Measurements from ENCODE around the gene TNP2.
"Not testable (repeated sequence)": the region's sequence is repeated elsewhere in the genome, so short reads cannot be mapped to it uniquely, and the experiment has no call there.

TNP2 gene

DNA sequence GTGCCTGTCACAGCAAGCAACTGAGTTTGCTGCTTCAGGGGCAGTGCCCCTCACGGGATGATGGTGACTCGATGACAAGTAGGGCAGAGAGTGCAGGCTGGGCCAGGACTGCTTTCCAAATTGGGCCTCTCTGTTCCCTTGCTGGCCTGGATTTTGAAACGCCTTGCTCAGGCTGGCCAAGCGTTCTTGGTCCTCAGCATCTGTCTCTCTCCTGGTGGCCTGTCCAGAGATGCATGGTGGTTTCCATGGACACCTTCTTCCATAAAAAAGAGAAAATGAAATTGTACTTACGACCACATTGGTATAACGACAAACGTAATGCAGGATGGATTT is 31.4 kb upstream of the TNP2 start:
- no peak for DNase-seq (ENCODE audit: low spot score)

DNA sequence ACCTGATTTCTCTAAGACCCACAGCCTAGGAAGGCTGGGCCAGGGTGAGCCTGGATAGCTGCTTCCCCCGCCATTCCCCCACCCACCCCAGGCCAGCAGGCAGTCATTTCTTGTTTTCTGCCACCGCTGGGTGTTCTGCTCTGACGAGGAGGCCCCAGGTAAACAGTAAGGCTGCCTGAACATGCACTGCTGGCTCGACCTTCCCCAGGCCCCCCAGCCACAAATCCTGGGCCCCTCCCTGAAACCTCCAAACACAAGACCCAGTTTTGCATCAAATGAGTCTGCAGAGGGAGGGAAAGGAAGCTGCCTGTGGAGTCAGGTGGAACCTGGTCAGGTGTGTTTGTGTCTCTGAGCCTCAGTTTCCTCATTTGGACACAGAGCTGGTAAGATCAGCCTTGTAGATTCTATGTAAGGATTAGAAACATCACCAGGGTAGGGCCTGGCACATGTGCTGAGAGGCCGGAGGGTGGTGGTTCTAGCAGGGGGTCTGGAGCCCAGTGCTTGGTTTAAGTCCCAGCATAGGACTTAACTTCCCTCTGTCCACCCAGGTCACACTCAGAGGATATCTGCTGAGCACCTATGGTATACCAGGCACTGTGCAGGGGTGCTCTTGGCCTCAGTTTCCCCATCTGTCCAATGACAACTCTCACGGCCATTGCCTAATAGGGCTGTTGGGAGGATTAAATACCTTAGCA is 30.9 kb upstream of the TNP2 start:
- DNase-seq (ENCODE audit: low spot score) = no peak

DNA sequence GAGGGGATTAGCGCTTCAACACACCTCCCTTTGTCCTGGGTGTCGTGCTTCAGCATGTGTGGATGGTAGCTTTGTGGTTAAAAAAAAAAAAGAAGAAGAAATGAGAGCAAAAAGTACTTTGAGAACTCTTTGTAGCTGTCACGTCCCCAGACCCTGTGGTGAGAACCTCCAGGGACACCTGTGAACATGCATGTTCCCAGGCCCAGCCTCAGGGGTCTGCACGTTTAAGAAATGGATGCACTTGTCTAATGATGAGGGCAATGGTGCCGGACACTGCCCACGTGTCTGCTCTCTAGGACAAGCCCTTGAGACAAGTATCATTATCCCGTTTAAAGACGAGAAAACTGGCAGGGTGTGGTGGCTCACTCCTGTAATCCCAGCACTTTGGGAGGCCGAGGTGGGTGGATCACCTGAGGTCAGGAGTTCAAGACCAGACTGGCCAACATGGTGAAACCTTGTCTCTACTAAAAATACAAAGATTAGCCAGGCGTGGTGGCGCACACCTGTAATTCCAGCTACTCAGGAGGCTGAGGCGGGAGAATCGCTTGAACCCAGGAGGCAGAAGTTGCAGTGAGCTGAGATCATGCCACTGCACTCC is 29.9 kb upstream of the TNP2 start:
- DNase-seq (ENCODE audit: low spot score) = not testable (repeated sequence)

DNA sequence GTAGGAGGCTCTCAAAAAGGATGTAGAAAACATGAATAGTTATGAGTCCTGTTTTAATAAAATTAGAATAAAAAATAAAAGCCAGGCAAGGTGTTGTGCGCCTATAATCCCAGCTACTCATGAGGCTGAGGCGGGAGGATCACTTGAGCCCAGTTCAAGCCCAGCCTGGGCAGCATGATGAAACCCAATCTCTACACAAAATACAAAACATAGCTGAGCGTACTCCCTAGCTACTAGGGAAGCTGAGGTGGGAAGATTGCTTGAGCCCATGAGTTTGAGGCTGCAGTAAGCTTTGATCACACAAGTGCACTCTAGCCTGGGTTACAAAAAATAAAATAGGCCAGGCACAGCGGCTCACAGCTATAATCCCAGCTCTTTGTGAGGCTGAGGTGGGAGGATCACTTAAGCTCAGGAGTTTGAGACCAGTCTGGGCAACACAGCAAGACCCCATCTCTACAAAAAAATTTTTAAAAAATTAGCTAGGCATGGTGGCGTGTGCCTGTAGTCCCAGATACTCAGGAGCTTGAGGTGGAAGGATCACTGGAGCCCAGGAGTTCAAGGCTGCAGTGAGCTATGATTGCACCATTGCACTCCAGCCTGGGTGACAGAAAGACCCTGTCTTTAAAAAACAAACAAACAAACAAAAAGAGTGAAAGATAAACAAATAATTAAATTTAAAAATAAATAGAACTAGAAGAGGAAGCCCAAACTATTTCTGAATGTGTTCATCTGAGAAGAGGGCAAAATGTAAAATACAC is 29.2 kb upstream of the TNP2 start:
- no peak for DNase-seq (ENCODE audit: low spot score)

DNA sequence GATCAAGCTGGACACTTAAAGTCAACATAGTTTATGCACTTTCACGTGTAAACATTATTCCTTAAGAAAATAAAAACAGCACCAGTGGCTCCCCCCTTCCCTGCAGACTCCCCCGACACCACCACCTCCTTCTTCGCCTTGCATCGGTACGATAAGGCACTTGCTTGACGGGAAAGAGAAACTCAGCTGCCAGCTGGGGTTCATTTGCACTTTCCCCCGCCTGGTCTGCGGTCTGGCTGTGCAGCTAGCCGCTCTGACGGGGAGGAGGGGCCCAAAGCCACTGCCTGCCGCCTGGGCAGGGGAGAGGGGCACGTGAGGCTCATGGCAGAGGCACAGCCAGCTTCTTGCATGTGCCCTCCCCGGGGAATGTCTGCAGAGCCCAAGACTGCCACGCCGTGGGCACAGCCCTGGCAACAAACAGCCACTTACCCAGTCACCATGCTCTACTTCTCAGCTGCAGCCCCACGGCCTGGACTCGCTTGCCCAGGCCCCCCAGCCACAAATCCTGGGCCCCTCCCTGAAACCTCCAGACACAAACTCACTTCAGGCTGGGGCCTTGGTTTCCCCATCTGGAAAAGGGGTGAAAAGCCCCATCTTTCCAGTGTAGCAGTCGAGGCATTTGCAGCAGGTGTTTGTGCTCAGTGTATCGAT is 28.5 kb upstream of the TNP2 start:
- no peak for DNase-seq (ENCODE audit: low spot score)

DNA sequence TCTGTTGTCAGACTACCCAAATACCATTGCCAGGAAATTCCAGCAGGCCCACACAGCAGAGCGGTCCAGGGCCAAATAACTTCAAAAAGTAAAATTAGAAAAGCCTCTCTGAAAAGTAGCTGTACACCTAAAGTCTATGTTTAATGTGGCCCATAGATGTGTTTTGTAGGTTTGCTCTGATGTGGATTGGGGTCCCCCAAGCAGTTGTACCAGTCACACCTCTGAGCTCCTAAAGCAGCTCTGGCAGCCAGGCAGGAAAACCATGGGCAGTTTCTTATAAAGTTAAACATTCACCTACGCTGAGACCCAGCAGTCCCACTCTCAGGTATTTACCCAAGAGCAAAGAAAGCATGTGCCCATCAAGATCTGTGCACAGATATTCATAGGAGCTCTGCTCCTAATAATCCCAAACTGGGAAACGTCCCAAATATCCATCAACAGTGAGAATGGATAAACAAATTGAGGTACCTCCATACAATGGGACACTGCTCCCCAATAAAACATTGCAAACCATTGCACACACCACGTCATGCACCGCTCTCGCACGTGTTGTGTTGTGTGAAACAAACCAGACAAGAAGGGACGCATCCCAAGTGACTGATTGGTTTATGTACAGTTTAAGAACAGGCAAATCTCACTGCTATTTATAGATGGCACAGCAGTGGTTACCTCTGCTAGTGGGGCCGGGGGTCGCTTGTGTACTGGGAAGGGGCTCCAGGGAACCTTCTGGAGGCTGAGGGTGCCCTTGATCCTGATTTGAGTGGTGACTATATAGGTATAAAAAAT is 27.8 kb upstream of the TNP2 start:
- DNase-seq (ENCODE audit: low spot score) = no peak

GRCh38 chr16:11296351-11296705 is 27.2 kb upstream of the TNP2 start:
- DNase-seq (ENCODE audit: low spot score) = no peak

- no peak for DNase-seq (ENCODE audit: low spot score)
Measured at GRCh38 chr16:11295672-11296071, 26.5 kb upstream of the TNP2 start.

- no peak for DNase-seq (ENCODE audit: low spot score)
Measured at GRCh38 chr16:11292076-11292748, 23.1 kb upstream of the TNP2 start.

GRCh38 chr16:11291091-11291703 is 22.1 kb upstream of the TNP2 start:
- DNase-seq (ENCODE audit: low spot score) = no peak

DNA sequence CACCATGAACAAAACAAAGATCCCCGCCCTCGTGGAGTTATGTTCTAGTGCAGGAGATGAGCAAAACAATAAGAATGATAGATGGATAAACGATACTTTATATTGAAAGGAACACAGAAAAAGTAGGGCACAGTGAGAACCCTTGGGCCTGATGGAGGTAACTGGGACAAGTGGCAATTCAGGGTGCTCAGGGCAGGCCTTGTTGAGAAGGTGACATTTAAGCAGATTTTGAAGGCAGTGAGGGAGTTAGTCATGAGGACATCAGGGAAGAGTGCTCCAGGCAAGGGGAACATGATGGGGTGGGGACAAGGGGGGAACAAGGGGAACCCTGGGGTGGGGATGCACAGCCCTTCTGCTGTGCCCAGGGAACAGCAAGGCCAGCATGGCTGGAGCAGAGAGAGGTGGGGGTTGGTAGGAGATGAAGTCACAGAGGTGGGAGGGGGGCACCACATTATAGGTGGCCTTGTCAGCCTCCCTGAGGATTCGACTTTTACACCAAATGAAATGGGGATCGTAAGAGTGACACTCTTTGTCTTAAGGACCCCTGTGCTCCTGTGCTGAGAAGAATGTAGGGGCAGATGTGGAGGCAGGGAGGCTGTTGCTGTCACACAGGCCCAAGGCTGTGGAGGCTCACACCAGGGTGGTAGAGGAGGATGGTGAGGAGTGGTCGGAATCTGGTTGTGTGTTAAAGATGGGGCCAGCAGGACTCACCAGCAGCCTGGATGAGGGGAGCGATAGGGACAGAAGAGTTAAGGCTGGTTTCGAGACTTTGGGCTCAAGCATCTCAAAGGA is 21.2 kb upstream of the TNP2 start:
- no peak for DNase-seq (ENCODE audit: low spot score)

GRCh38 chr16:11289696-11290095 is 20.6 kb upstream of the TNP2 start:
- DNase-seq (ENCODE audit: low spot score) = not testable (repeated sequence)

DNA sequence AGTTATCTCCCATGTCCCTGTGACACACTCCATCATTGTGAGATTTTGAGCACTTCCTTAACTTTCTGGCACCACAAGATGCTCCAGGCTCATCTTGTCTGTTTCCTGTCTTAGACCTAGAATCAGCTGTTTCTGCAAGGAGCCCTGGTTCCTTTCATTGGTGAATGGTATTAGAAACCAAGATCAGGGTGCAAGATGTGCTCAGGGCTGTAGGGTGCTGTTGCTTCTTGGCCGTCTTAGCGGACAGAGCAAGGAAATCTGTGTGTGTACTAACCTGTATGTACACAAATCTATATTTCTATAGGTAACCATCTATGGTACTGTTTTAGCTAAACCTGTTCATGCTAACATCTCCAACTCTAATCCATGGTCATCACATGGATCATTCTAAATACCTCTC is 20.1 kb upstream of the TNP2 start:
- no peak for DNase-seq (ENCODE audit: low spot score)

DNA sequence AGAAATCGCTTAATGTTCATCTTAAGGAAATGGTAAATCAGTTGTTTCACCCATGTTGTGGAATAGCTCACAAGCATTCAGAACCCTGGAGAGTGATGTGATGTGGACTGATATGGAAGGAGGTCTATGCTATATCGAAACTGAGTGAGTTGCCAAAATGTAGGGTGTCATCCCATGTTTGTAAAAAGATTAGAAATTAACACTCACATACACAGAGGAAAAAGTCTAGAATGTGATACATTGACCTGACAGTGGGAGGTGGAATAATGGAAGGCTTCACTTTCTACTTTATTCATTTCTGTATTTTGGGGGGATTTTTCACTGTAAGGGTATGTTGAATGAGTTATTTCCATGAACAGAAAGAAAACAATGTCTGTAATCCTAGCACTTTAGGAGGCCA is 16.7 kb upstream of the TNP2 start:
- no peak for DNase-seq (ENCODE audit: low spot score)

GRCh38 chr16:11283820-11284248 is 14.7 kb upstream of the TNP2 start:
- DNase-seq (ENCODE audit: low spot score) = no peak

DNA sequence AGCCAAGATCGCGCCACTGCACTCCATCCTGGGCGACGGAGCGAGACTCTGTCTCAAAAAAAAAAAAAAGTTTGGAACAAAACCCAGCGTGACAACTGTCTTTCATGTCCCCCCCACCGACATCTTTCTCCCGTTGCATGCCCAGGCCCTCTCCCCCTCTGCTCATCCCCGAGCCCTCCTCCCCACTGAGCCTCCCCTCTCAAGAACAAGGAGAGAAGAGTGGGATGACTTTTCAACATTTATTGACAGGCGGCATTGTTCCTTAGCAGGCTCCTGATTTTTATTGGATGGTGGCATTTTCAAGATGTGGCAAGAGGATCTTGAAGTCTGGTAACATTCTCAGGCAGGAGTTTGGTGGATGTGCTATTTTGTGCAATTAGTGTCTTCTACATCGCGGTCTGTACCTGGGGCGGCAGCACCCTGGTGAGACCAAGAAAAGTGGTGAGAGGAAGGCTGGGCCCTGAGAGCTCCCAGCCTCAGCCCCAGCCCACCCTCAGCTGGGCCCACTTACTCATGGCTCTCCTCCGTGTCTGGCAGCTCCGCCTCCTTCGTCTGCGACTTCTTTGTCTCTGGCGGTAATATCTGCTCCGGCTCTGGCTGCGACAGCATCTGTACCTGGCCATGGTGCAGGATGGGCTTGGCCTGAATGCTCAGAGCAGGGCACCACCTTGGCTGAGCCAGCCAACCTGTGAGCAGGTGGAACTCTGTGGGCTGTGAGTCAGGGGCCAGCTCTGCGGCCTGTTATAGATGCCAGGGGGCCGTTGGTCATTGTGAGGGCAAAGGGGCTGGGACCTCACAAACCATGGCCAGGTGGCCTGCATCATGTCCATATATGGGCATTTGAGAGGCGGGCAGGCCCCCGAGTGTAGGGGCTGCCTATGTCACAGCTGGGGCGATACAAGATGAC is 11.7 kb upstream of the TNP2 start, which contains the start of gene PRM1:
Gene PRM1 (minus strand): TSS at position 715 of the 907 bp plus-strand sequence. CDS start 92 bp downstream, at position 623.
- DNase-seq (ENCODE audit: low spot score) = no peak

- DNase-seq (ENCODE audit: low spot score) = no peak
Measured at GRCh38 chr16:11278681-11279628, 9.8 kb upstream of the TNP2 start.
